Skeletal muscle tissue (tissue), 4 donors: ENCODE measurements around the gene PKD1. TPM values are rescaled to one million over a fixed set of nuclear protein-coding genes. Genes with fewer than 3 reads are reported as not detected.

ENCODE experiments used
- H3K27ac ChIP-seq: one replicate; pipeline ENCODE4 v1.7.0; 2013; ENCODE audit warnings: mild to moderate bottlenecking, low read depth, low read length, inconsistent platforms
- H3K27me3 ChIP-seq, 3 donors: one replicate each; pipeline ENCODE4 v1.7.0; 2013; ENCODE audit warnings: low read length in 3 of 3; ENCODE audit not compliant: control insufficient read depth in 3 of 3, insufficient read depth in 3 of 3
- H3K36me3 ChIP-seq, 3 donors: one replicate each; pipeline ENCODE4 v1.7.0; 2013; ENCODE audit warnings: low read length in 3 of 3; ENCODE audit not compliant: control insufficient read depth in 3 of 3, insufficient read depth in 3 of 3
- H3K4me1 ChIP-seq, 3 donors: one replicate each; pipeline ENCODE4 v1.7.0; 2013; ENCODE audit warnings: low read length in 3 of 3, mild to moderate bottlenecking in 3 of 3; ENCODE audit not compliant: control insufficient read depth in 3 of 3, insufficient read depth in 3 of 3
- H3K4me3 ChIP-seq, 3 donors: one replicate each; pipeline ENCODE4 v1.7.0; 2013; ENCODE audit warnings: low read length in 3 of 3
- H3K9ac ChIP-seq, 3 donors: one replicate each; pipeline ENCODE4 v1.7.0; 2013; ENCODE audit warnings: low read length in 3 of 3, mild to moderate bottlenecking in 3 of 3, moderate library complexity in 2 of 3, low read depth in 1 of 3
- H3K9me3 ChIP-seq, 3 donors: one replicate each; pipeline ENCODE4 v1.7.0; 2013; ENCODE audit warnings: low read length in 3 of 3; ENCODE audit not compliant: control insufficient read depth in 3 of 3
- total RNA-seq: library from RNA; depleted of rRNA; stranded (reverse); fragments of >200 nt; gene quantifications from one replicate; pipeline ENCODE4 v1.2.3, GENCODE V29; 2014
- donor health status: Osteomylitis.

PKD1 gene
- total RNA-seq, 1 donor from 2014 or later: 88.7 TPM

DNA sequence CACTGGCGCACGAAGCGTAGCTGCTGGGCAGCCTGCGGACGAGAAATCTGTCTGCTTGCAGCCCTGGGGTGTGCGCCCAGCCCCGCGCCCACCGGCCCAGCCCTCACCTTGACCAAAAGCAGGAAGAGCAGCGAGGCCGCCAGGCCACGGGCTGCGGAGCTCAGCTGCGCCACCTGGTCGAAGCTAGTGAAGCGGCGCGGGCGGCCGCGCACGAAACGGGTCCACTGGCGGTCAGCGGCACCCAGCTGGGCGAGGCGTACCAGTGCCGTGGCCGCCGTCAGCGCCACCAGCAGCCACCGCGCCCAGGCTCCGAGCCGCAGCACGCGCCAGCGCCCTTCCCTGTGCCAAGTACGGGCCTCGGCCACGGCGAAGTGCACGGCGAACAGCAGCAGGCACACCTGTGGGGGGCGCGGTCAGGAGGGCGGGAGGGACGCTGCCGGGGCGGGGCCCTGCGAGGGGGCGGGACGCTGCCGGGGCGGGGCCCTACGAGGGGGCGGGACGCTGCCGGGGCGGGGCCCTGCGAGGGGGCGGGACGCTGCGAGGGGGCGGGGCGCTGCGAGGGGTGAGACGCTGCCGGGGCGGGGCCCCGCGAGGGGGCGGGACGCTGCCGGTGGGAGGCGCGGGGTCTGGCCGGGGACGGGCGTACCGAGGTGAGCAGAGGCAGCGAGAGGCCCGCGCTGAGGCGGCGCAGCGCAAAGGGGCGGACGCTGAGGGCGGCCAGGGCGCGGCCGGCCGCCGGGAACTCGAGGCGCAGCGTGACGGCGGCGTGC lies 44.7 kb downstream of the PKD1 start:
- Histone ChIP-seq H3K36me3 (peaks cover 71 to 80% (median 78%) of the 10 kb centered on the region in 3 donors), H3K27ac (peak overlapping the region; percentile 75), H3K4me1 (peaks cover 16 to 35% (median 24%) of the 10 kb centered on the region in 3 donors), H3K27me3 (no peaks in the 10 kb centered on the region), H3K4me3 (peak overlapping the region in 2 of 3 donors; percentile 43 to 49), H3K9ac (peak overlapping the region; percentile 38 to 78 (median 57)), H3K9me3 (no peaks in the 10 kb centered on the region)

DNA sequence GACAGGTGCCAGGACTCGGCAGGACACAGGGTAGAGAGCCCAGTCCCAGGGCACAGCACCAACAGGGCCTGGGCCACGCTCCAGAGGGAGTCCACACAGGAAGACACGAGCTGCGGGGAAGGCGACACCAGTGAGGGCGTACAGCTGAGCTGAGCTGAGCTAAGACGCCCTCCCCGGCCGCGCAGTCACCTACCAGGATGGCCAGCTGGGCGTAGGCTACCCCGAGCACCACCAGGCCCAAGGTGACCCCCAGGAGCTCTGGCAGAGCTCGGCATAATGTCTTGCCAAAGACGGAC lies 45.3 kb downstream of the PKD1 start:
- peaks cover 67 to 77% (median 75%) of the 10 kb centered on the region in 3 donors for H3K36me3 ChIP-seq
- peak overlapping the region; percentile 38 to 78 (median 57) for H3K9ac ChIP-seq
- H3K27me3 ChIP-seq: no peaks in the 10 kb centered on the region
- H3K4me3 ChIP-seq: peak overlapping the region in 2 of 3 donors; percentile 43 to 49
- peaks cover 16 to 35% (median 24%) of the 10 kb centered on the region in 3 donors for H3K4me1 ChIP-seq
- H3K9me3 ChIP-seq: no peaks in the 10 kb centered on the region
- H3K27ac ChIP-seq: peak overlapping the region; percentile 75

DNA sequence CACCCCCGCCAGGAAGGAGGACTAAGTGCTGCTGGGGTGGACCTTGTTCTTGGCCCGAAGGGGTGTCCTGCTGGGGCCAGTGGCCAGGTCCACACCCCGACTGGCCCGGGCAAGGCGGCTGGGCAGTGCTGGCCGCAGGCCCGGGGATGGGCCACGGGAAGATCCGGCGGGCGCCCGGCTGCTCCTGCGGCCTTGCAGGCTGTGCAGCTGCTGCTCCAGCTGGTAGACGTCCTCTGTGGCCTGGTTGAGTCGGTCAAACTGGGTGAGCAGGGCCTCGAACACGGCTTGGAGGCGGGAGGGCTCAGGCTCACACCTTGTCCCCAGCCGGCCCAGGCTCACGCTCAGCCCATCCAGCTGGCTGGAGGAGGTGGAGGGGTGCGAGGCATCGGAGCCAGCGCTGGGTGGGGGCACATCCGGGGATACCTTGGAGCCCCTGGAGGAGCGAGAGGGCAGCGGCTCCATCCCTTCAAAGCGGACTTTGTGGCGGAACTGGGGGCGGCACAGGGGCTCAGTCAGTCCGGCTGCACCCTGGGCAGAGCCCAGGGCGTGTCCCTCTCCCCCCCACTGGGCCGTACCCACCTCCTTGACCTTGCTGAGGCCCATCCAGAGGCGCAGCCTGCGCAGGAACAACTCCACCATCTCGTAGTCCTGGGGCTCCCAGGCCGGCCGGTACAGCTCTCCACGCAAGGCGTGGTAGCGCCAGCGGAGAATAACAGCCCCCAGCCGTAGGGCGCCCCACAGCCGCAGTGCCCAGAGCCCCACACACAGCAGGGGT lies 45.8 kb downstream of the PKD1 start:
- H3K4me1 ChIP-seq: peaks cover 16 to 35% (median 24%) of the 10 kb centered on the region in 3 donors
- peak overlapping the region in 2 of 3 donors; percentile 23 to 78 for H3K9ac ChIP-seq
- H3K36me3 ChIP-seq: peaks cover 65 to 76% (median 72%) of the 10 kb centered on the region in 3 donors
- no peaks in the 10 kb centered on the region for H3K9me3 ChIP-seq
- H3K27me3 ChIP-seq: no peaks in the 10 kb centered on the region
- peak overlapping the region; percentile 75 for H3K27ac ChIP-seq
- H3K4me3 ChIP-seq: peak overlapping the region in 2 of 3 donors; percentile 43 to 49

DNA sequence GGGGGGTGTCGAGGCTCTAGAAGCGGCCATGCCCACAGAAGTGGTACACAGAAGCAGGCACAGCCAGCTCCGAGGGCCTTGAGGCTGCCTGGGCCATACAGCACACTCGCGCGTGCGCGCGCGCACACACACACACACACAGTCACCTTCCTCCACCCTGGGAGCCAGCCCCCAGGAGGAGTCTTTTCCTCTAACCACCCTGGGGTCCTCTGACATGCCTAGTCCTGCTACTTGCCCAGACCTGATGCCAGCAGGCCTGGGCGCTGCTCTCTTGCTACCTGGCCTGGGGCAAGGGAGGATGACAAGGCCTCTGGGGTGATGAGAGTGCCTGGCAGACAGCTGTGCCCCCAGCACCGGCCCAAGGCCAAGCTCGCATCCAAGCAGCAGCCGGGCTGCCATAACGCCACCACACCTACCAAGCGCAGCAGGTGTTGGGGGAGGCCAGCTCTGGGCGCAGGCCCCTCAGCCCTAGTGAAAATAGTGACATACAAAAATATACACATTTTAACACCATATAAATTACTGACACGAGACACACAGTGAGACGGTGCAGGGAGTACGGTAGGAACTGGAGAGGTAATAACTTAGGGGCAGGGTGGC lies 46.8 kb downstream of the PKD1 start:
- no peak overlapping the region for H3K9ac ChIP-seq
- peaks cover 16 to 35% (median 24%) of the 10 kb centered on the region in 3 donors for H3K4me1 ChIP-seq
- H3K36me3 ChIP-seq: peaks cover 62 to 69% (median 63%) of the 10 kb centered on the region in 3 donors
- no peak overlapping the region for H3K27ac ChIP-seq
- H3K4me3 ChIP-seq: no peak overlapping the region
- H3K27me3 ChIP-seq: no peaks in the 10 kb centered on the region
- H3K9me3 ChIP-seq: no peaks in the 10 kb centered on the region

DNA sequence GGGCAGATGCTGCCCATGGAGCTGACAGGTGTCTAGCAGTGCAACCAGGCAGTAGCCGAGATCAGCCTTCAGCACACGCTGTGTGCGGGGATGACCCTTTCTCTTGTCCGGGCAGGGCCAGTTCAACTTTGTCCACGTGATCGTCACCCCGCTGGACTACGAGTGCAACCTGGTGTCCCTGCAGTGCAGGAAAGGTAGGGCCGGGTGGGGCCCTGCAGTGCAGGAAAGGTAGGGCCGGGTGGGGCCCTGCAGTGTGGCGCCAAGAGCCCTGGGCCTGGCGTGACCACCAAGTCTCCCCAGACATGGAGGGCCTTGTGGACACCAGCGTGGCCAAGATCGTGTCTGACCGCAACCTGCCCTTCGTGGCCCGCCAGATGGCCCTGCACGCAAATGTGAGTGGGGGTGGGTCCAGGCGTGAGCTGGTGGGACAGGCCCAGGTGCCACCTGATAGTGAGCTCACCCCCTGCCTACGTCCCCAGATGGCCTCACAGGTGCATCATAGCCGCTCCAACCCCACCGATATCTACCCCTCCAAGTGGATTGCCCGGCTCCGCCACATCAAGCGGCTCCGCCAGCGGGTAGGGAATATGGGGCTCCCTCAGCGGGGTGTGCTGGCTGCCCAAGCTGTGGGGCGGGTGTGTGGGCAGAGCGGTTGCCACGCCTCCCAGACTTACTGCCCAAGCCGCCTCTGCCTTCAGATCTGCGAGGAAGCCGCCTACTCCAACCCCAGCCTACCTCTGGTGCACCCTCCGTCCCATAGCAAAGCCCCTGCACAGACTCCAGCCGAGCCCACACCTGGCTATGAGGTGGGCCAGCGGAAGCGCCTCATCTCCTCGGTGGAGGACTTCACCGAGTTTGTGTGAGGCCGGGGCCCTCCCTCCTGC lies 47.7 kb downstream of the PKD1 start:
- no peaks in the 10 kb centered on the region for H3K27me3 ChIP-seq
- H3K9me3 ChIP-seq: no peaks in the 10 kb centered on the region
- no peak overlapping the region for H3K4me3 ChIP-seq
- H3K27ac ChIP-seq: no peak overlapping the region
- H3K4me1 ChIP-seq: peaks cover 16 to 35% (median 28%) of the 10 kb centered on the region in 3 donors
- no peak overlapping the region for H3K9ac ChIP-seq
- H3K36me3 ChIP-seq: peaks cover 59 to 69% (median 61%) of the 10 kb centered on the region in 3 donors

DNA sequence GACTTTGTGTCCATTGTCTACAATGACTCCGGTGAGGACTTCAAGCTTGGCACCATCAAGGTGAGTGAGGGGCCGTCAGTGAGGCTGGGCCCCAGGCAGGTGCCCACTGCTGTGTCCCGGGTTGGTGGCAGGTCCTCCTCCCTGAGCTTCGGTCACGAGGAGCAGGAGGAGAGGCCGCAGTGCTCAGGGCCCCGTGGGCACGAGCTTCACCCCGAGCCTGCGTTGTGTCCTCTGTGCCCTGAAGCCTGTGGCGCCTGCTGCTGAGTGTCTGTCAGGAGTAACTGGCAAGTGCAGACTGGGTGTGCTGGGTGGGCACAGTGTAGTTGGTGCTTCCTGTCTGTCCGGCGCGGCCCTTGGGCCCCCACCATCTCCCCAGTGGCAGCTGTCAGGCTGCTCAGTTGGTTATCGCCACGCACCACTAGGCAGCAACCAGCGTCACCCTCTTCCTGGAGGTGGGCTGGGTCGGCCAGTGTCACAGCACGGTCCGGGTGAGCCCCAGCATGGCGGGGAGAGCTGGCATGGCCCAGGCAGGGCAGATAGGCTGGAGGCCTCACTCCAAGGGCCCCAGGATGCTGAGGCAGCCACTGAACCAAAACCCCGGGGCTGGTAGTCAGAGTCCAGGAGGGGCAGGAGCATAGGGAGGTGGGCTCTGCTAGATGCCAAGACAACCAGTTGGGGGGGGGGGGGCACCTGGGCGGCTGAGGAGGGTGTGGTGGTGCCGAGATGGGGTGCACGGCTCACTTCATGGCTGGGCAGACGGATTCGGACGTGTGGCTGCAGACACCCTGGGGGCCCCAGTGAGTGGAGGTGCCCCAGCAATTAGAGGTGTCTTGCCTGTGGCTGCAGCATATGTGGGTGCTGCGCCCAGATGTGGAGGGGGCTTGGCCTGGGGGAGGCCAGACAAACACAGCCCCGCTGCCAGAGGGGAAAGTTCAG lies 48.6 kb downstream of the PKD1 start:
- peaks cover 16 to 28% (median 28%) of the 10 kb centered on the region in 3 donors for H3K4me1 ChIP-seq
- H3K36me3 ChIP-seq: peaks cover 54 to 65% (median 56%) of the 10 kb centered on the region in 3 donors
- no peak overlapping the region for H3K9ac ChIP-seq
- H3K27me3 ChIP-seq: no peaks in the 10 kb centered on the region
- no peaks in the 10 kb centered on the region for H3K9me3 ChIP-seq
- H3K27ac ChIP-seq: no peak overlapping the region
- no peak overlapping the region for H3K4me3 ChIP-seq

DNA sequence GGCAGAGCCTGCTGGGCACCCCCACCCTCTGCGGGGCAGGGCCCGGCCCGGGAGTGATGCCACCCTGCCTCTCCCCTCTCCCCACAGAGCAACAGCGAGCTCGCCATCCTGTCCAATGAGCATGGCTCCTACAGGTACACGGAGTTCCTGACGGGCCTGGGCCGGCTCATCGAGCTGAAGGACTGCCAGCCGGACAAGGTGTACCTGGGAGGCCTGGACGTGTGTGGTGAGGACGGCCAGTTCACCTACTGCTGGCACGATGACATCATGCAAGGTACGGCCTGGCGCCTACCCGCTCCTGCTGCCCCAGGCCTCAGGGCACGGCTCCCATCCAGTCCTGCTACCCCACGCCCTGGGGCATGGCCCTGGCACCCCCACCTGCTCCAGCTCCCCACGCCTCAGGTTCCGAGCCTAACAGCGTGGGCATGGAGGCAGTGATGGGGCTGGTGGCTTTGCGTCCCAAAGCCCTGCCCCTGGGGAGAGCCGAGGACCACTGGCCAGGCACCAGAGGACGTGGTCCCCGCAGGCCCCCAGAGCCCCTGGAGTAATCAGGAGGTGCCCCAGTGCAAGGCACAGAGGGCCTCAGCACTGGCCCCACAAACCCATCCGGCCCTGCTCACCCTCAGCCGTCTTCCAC lies 49.5 kb downstream of the PKD1 start:
- Histone ChIP-seq H3K27me3 (no peaks in the 10 kb centered on the region), H3K4me3 (no peak overlapping the region), H3K9me3 (no peaks in the 10 kb centered on the region), H3K27ac (no peak overlapping the region), H3K9ac (no peak overlapping the region), H3K36me3 (peaks cover 55 to 65% (median 56%) of the 10 kb centered on the region in 3 donors), H3K4me1 (peaks cover 16 to 25% (median 20%) of the 10 kb centered on the region in 3 donors)

DNA sequence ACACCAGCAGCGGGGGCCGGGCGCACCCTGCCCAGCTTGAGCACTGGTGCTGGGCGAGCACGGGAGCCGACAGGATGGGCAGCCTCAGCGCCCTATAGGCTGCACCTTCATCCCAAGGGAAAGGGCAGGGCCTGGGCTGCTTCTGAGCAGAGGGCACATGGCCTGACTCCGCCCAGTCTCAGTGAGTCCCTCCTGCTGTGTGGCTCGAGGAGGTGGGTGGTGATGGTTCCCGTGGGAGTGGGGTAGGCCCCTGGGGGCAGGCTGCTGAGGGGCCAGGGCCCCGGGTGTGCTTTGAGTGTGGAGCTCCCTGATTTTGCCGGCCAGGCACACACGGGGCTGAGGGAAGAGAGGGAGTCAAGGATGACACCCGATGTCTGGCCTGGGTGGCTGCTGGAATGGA lies 50.0 kb downstream of the PKD1 start:
- Histone ChIP-seq H3K4me3 (no peak overlapping the region), H3K27me3 (no peaks in the 10 kb centered on the region), H3K4me1 (peaks cover 15 to 23% (median 17%) of the 10 kb centered on the region in 3 donors), H3K9me3 (no peaks in the 10 kb centered on the region), H3K27ac (no peak overlapping the region), H3K36me3 (peaks cover 54 to 71% (median 57%) of the 10 kb centered on the region in 3 donors), H3K9ac (no peak overlapping the region)
